ENCODE results near the gene ADRA2A. TPM values are rescaled to one million over a fixed set of nuclear protein-coding genes. Genes with fewer than 3 reads are reported as not detected.

ADRA2A gene
- total and polyA plus RNA-seq, 10 of the 15 experiments (the other 5 are each of a cell fraction or from before 2014, with no cell fraction given) = 0.08 TPM; not detected in 9

DNA sequence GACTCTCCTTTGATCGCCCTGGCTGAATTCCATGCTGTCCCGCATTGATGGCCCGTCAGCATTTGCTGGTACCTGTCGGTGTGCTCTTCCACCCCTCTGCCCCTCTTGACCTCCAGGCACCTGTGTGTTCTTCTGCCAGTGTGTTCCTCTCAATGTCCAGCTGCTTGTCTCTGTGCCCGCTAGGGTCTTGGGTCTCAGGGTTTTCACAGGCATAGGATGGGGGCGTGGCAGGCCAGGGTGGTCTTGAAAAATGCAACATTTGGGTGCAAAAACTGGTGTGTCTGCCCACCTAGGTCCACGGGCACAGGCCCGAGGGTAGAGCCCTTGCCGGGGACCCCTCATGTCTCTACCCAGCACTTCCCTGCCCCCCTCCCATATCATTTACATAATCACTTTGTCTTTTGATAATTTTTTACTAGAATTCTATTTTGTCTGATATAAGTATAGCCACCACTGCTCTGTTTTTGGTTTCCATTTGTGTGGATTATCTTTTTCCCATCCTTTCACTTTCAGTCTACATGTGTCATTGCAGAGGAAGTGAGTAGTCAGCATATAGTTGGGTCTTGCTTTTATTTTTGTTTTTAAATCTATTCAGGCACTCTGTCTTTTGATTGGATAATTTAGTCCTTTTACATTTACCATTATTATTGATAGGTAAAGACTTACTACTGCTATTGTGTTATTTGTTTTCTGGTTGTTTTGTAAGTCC, 46.6 kb upstream of the ADRA2A start:
- H3K9me3 ChIP-seq (replicated peaks; ENCODE audit: control insufficient read depth, insufficient read depth, low read length) = peaks cover 9% of the 10 kb centered on the region; the same call in 2 of the 3 replicates
- peak; percentile 65; the same call in 1 of the 2 replicates for TF ChIP-seq SPI1 (IDR thresholded peaks at IDR 0.05; ENCODE audit: borderline replicate concordance, insufficient read depth, low read depth, low read length)
- TF ChIP-seq, protein P1, sequence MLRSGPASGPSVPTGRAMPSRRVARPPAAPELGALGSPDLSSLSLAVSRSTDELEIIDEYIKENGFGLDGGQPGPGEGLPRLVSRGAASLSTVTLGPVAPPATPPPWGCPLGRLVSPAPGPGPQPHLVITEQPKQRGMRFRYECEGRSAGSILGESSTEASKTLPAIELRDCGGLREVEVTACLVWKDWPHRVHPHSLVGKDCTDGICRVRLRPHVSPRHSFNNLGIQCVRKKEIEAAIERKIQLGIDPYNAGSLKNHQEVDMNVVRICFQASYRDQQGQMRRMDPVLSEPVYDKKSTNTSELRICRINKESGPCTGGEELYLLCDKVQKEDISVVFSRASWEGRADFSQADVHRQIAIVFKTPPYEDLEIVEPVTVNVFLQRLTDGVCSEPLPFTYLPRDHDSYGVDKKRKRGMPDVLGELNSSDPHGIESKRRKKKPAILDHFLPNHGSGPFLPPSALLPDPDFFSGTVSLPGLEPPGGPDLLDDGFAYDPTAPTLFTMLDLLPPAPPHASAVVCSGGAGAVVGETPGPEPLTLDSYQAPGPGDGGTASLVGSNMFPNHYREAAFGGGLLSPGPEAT (IDR thresholded peaks at IDR 0.05; ENCODE audit: low read depth) = no peak
- H3K27ac ChIP-seq (ENCODE audit: control insufficient read depth, insufficient read depth) = no peak overlapping the region
- intact Hi-C loops (cut with micrococcal nuclease; ENCODE audit: unreplicated experiment) (no loop called here), in situ Hi-C loops (cut with MboI) (no loop called here)
- no peaks in the 10 kb centered on the region for H3K27me3 ChIP-seq (replicated peaks in 1 of 2; ENCODE audit: control insufficient read depth in 2 of 2, insufficient read depth in 2 of 2, low read length in 1 of 2)
- H3K4me1 ChIP-seq (ENCODE audit: control insufficient read depth, insufficient read depth, low read length) = no peaks in the 10 kb centered on the region; the same call in 1 of the 2 replicates
- H4K20me1 ChIP-seq (ENCODE audit: control insufficient read depth, insufficient read depth) = no peaks in the 10 kb centered on the region
- no peak overlapping the region for H2AFZ ChIP-seq (ENCODE audit: control insufficient read depth, low read depth, low read length)
- CTCF ChIA-PET = no interaction called here
- no peak overlapping the region for H3K9ac ChIP-seq (ENCODE audit: control insufficient read depth, insufficient read depth, low read length)
- WGBS (ENCODE audit: insufficient coverage, insufficient replicate concordance, low lambda C conversion rate, missing lambda C conversion rate) = 99% methylated on average over 9 of the region's 9 CpGs
- SMC1A ChIA-PET (ENCODE audit: uncharacterized antibody, unreplicated experiment) = no interaction called here
- no peaks in the 10 kb centered on the region for H3K79me2 ChIP-seq (ENCODE audit: control insufficient read depth, insufficient read depth, low read length)
- POLR2A ChIA-PET = no interaction called here
- no peak for FAIRE-seq
- DNase-seq (ENCODE audit: low read depth, low spot score) = peak; percentile 20
- H3K36me3 ChIP-seq (ENCODE audit: control insufficient read depth in 2 of 2, insufficient read depth in 2 of 2, low read length in 1 of 2) = peaks cover 0 to 10% of the 10 kb centered on the region in 2 experiments; a peak in 1 of 4 replicates
- no peak overlapping the region for H3K4me3 ChIP-seq
- peak; percentile 84 for ATAC-seq
- H3K4me2 ChIP-seq (ENCODE audit: control insufficient read depth, insufficient read depth) = no peak overlapping the region
- BruUV-seq (replicated peaks) = no TSS peak
- RAD21 ChIA-PET (ENCODE audit: unreplicated experiment) = interaction anchor here (0.8 kb wide), 1 partner anchor 111 kb away, joined by 3 read pairs; the partner anchor contains the start of genes BBIP1 and SHOC2

DNA sequence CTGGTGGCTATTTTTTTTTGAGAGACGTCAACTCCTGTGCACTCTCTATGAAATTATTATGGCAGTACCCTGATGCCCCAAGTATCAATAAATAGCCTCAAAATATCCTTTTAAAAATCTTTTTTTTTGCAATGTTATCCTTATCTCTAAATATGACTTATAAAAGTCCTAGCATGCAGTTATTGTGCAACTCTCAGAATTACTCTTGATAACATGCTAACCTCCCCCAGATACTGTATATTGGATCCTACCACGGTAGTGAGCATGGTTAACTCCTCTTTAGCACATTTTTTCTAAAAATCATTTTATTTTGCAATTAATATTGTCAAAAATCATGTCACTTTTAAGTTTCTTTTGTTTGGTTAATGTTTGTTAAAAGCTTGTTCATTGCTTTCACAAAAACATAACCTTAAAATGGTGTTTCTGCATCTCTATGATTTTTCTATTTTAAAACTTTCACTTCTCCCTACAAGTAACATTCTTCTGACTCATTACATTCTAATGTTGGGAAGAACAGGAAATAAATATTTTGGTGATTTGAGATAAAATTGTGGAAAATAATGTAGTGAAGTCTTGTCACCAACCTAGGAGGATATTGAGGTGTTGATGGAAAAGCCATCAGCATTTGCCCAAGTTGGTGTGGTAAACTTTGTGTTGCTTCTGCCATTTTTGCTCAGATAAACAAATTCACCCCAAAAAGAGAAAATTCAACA, 42.1 kb upstream of the ADRA2A start:
- Histone ChIP-seq H3K36me3 (ENCODE audit: control insufficient read depth in 2 of 2, insufficient read depth in 2 of 2, low read length in 1 of 2) (peaks cover 0 to 4% of the 10 kb centered on the region in 2 experiments; a peak in 1 of 4 replicates), H3K4me3 (no peak overlapping the region), H3K4me2 (ENCODE audit: control insufficient read depth, insufficient read depth) (no peak overlapping the region), H4K20me1 (ENCODE audit: control insufficient read depth, insufficient read depth) (no peaks in the 10 kb centered on the region), H2AFZ (ENCODE audit: control insufficient read depth, low read depth, low read length) (no peak overlapping the region), H3K79me2 (ENCODE audit: control insufficient read depth, insufficient read depth, low read length) (no peaks in the 10 kb centered on the region), H3K4me1 (ENCODE audit: control insufficient read depth, insufficient read depth, low read length) (no peaks in the 10 kb centered on the region; the same call in 1 of the 2 replicates), H3K9me3 (replicated peaks; ENCODE audit: control insufficient read depth, insufficient read depth, low read length) (peaks cover 9% of the 10 kb centered on the region; the same call in 2 of the 3 replicates), H3K27ac (ENCODE audit: control insufficient read depth, insufficient read depth) (no peak overlapping the region), H3K9ac (ENCODE audit: control insufficient read depth, insufficient read depth, low read length) (no peak overlapping the region), H3K27me3 (replicated peaks in 1 of 2; ENCODE audit: control insufficient read depth in 2 of 2, insufficient read depth in 2 of 2, low read length in 1 of 2) (no peaks in the 10 kb centered on the region)
- BruUV-seq (replicated peaks) = no TSS peak
- intact Hi-C loops (cut with micrococcal nuclease; ENCODE audit: unreplicated experiment) = no loop called here
- RAD21 ChIA-PET (ENCODE audit: unreplicated experiment) = no interaction called here
- CTCF ChIA-PET = no interaction called here
- FAIRE-seq = no peak
- no peak for DNase-seq (ENCODE audit: low read depth, low spot score)
- SMC1A ChIA-PET (ENCODE audit: uncharacterized antibody, unreplicated experiment) = no interaction called here
- WGBS (ENCODE audit: insufficient coverage, insufficient replicate concordance, low lambda C conversion rate, missing lambda C conversion rate) = 88% methylated on average over 2 of the region's 2 CpGs
- in situ Hi-C loops (cut with MboI) = no loop called here
- ATAC-seq = no peak
- POLR2A ChIA-PET = no interaction called here
- TF ChIP-seq EGR1 (IDR thresholded peaks at IDR 0.05; ENCODE audit: borderline replicate concordance in 1 of 2, low read depth in 2 of 2, low read length in 2 of 2) (no peak), FOS (IDR thresholded peaks at IDR 0.05; ENCODE audit: borderline replicate concordance, extremely low read depth, insufficient read length) (no peak), MYC (IDR thresholded peaks at IDR 0.05; ENCODE audit: insufficient read depth, insufficient read length, insufficient replicate concordance, low read length, severe bottlenecking) (no peak), SIX5 (IDR thresholded peaks at IDR 0.05; ENCODE audit: low read depth, low read length, severe bottlenecking) (no peak), JUNB (IDR thresholded peaks at IDR 0.05) (no peak), HCFC1 (IDR thresholded peaks at IDR 0.05; ENCODE audit: low read length) (no peak)
- TF ChIP-seq, protein P2, sequence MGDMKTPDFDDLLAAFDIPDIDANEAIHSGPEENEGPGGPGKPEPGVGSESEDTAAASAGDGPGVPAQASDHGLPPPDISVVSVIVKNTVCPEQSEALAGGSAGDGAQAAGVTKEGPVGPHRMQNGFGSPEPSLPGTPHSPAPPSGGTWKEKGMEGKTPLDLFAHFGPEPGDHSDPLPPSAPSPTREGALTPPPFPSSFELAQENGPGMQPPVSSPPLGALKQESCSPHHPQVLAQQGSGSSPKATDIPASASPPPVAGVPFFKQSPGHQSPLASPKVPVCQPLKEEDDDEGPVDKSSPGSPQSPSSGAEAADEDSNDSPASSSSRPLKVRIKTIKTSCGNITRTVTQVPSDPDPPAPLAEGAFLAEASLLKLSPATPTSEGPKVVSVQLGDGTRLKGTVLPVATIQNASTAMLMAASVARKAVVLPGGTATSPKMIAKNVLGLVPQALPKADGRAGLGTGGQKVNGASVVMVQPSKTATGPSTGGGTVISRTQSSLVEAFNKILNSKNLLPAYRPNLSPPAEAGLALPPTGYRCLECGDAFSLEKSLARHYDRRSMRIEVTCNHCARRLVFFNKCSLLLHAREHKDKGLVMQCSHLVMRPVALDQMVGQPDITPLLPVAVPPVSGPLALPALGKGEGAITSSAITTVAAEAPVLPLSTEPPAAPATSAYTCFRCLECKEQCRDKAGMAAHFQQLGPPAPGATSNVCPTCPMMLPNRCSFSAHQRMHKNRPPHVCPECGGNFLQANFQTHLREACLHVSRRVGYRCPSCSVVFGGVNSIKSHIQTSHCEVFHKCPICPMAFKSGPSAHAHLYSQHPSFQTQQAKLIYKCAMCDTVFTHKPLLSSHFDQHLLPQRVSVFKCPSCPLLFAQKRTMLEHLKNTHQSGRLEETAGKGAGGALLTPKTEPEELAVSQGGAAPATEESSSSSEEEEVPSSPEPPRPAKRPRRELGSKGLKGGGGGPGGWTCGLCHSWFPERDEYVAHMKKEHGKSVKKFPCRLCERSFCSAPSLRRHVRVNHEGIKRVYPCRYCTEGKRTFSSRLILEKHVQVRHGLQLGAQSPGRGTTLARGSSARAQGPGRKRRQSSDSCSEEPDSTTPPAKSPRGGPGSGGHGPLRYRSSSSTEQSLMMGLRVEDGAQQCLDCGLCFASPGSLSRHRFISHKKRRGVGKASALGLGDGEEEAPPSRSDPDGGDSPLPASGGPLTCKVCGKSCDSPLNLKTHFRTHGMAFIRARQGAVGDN (IDR thresholded peaks at IDR 0.05) = no peak

All from GM12878 (cell line).